Fibroblast of lung (primary cell): ENCODE data around the gene GOLGA6A. TPM values are rescaled to one million over a fixed set of nuclear protein-coding genes. Genes with fewer than 3 reads are reported as not detected.

ENCODE experiments used
- DNase-seq, 2 donors: peaks; one replicate each; pipeline versions ENCODE4 v3.0.0 to v3.0.0-alpha.2; 2010; ENCODE audit warnings: low read depth in 2 of 2
- H2AFZ ChIP-seq: 2 replicates; pipeline ENCODE4 v1.5.1; 2012; ENCODE audit warnings: low read length, control low read depth, inconsistent platforms
- H3K27ac ChIP-seq: 2 replicates; pipeline ENCODE4 v1.5.1; 2011; ENCODE audit warnings: low read length, control low read depth; ENCODE audit not compliant: insufficient read depth
- H3K27me3 ChIP-seq: 2 replicates; pipeline ENCODE4 v1.5.1; 2011; ENCODE audit warnings: mild to moderate bottlenecking, low read length; ENCODE audit not compliant: control insufficient read depth, insufficient read depth
- H3K36me3 ChIP-seq: 2 replicates; pipeline ENCODE4 v1.5.1; 2011; ENCODE audit warnings: low read length; ENCODE audit not compliant: control insufficient read depth, insufficient read depth
- H3K4me1 ChIP-seq: 2 replicates; pipeline ENCODE4 v1.5.1; 2011; ENCODE audit warnings: low read length; ENCODE audit not compliant: control insufficient read depth, insufficient read depth; ENCODE audit errors: extremely low read depth
- H3K4me2 ChIP-seq: 2 replicates; pipeline ENCODE4 v1.5.1; 2011; ENCODE audit warnings: low read length, control low read depth; ENCODE audit not compliant: insufficient read depth; ENCODE audit errors: extremely low read depth
- H3K4me3 ChIP-seq, 4 experiments: fragments of 200-600 bp in 1 of 4; sonication (generic) in 1 of 4; replicated peaks in 1 of 4; 2 replicates each; pipeline ENCODE4 v1.5.1; 2011 to 2016; ENCODE audit warnings: low read length in 4 of 4, low read depth in 3 of 4, mild to moderate bottlenecking in 3 of 4, control low read depth in 2 of 4, inconsistent platforms in 1 of 4, mixed read lengths in 1 of 4; ENCODE audit not compliant: insufficient read depth in 1 of 4; ENCODE audit errors: control extremely low read depth in 1 of 4
- H3K79me2 ChIP-seq: 2 replicates; pipeline ENCODE4 v1.5.1; 2012; ENCODE audit warnings: mild to moderate bottlenecking, low read length, inconsistent platforms; ENCODE audit not compliant: control insufficient read depth, insufficient read depth
- H3K9ac ChIP-seq: 2 replicates; pipeline ENCODE4 v1.5.1; 2011; ENCODE audit warnings: mild to moderate bottlenecking, low read length, control low read depth; ENCODE audit not compliant: insufficient read depth
- H3K9me3 ChIP-seq: 2 replicates; pipeline ENCODE4 v1.5.1; 2012; ENCODE audit warnings: low read depth, low read length; ENCODE audit not compliant: control insufficient read depth, insufficient read depth
- H4K20me1 ChIP-seq: 2 replicates; pipeline ENCODE4 v1.5.1; 2011; ENCODE audit warnings: low read length; ENCODE audit not compliant: control insufficient read depth, insufficient read depth; ENCODE audit errors: extremely low read depth
- CTCF ChIP-seq, 2 donors: IDR thresholded peaks in 1 of 2; conservative IDR thresholded peaks in 1 of 2; 1 replicate in 1 of 2; 2 replicates in 1 of 2; pipeline ENCODE4 v1.5.1; 2011 to 2012; ENCODE audit warnings: low read length in 2 of 2, control low read depth in 1 of 2, inconsistent platforms in 1 of 2, low read depth in 1 of 2, mild to moderate bottlenecking in 1 of 2
- EZH2 ChIP-seq: IDR thresholded peaks from 2 replicates; pipeline ENCODE4 v1.5.1; 2012; ENCODE audit warnings: low read length, control low read depth, mild to moderate bottlenecking; ENCODE audit errors: missing control alignments
- polyA plus RNA-seq, 2 donors: library from polyadenylated mRNA; depleted of rRNA in 1 of 2; stranded (reverse) in 1 of 2; unstranded in 1 of 2; fragments of >200 nt; gene quantifications; 2 replicates each; pipeline ENCODE4 v1.2.1, GENCODE V29; 2011 to 2012; ENCODE audit warnings: missing spikeins in 1 of 2
- total RNA-seq: library from RNA; depleted of rRNA; stranded (reverse); fragments of >200 nt; gene quantifications from 2 replicates; pipeline ENCODE4 v1.2.1, GENCODE V29; 2014

Gene GOLGA6A
- total and polyA plus RNA-seq, 2 donors (not counting 1 experiment from before 2014, with no cell fraction given): under 0.01 TPM; not detected in 1

- DNase-seq: peak in 1 of 2 donors; percentile 18
- no peaks in the 10 kb centered on the region for H3K36me3 ChIP-seq
- H3K4me1 ChIP-seq: no peaks in the 10 kb centered on the region
- no peak within 1 kb of the TSS for H2AFZ ChIP-seq
- H3K4me3 ChIP-seq: no peak within 1 kb of the TSS
- peaks cover 74% of the 10 kb centered on the region for H3K27me3 ChIP-seq
- H3K4me2 ChIP-seq: no peak within 1 kb of the TSS
- H3K79me2 ChIP-seq: no peaks in the 10 kb centered on the region
- no peaks in the 10 kb centered on the region for H3K9me3 ChIP-seq
- no peaks in the 10 kb centered on the region for H4K20me1 ChIP-seq
- H3K27ac ChIP-seq: no peak within 1 kb of the TSS
- no peak within 1 kb of the TSS for H3K9ac ChIP-seq
- TF ChIP-seq CTCF (conservative IDR thresholded peaks at IDR 0.05 in 1 of 2, IDR thresholded peaks at IDR 0.05 in 1 of 2; ENCODE audit: low read depth in 1 of 2, low read length in 2 of 2) (no peak), EZH2 (peak; percentile 93)
Observed at GRCh38 chr15:74130155-74130848, 48.0 kb upstream of the GOLGA6A start, which contains the start of gene ISLR2. ISLR2 (plus strand) TSS chr15:74130586; CDS start chr15:74132755, 2,169 bp downstream.

- no peak overlapping the region for H2AFZ ChIP-seq
- H3K27ac ChIP-seq: no peak overlapping the region
- DNase-seq: peak in 1 of 2 donors; percentile 5
Observed at GRCh38 chr15:74129586-74130154, 47.3 kb upstream of the GOLGA6A start.

More at GRCh38 chr15:74129586-74130154, 47.3 kb upstream of the GOLGA6A start:
- Histone ChIP-seq H3K4me3 (no peak overlapping the region), H3K9ac (no peak overlapping the region), H3K4me1 (no peaks in the 10 kb centered on the region), H3K79me2 (no peaks in the 10 kb centered on the region), H3K9me3 (no peaks in the 10 kb centered on the region), H3K36me3 (no peaks in the 10 kb centered on the region), H3K4me2 (no peak overlapping the region), H3K27me3 (peaks cover 75% of the 10 kb centered on the region), H4K20me1 (no peaks in the 10 kb centered on the region)
- TF ChIP-seq CTCF (conservative IDR thresholded peaks at IDR 0.05 in 1 of 2, IDR thresholded peaks at IDR 0.05 in 1 of 2; ENCODE audit: low read depth in 1 of 2, low read length in 2 of 2) (no peak), EZH2 (peak; percentile 95)
